ENCODE results near the gene PARPBP.
"Not testable (repeated sequence)": the region's sequence is repeated elsewhere in the genome, so short reads cannot be mapped to it uniquely, and the experiment has no call there.

- not testable (repeated sequence) for TF ChIP-seq EP300 (IDR thresholded peaks at IDR 0.05; ENCODE audit: borderline replicate concordance in 1 of 2, low read depth in 2 of 2, low read length in 2 of 2); CTCF (IDR thresholded peaks at IDR 0.05; ENCODE audit: control extremely low read depth in 1 of 3, insufficient read depth in 1 of 3, low read depth in 1 of 3, low read length in 3 of 3); EZH2 (IDR thresholded peaks at IDR 0.05; ENCODE audit: low read depth, low read length, severe bottlenecking)
Observed at GRCh38 chr12:102121328-102121727, 1.3 kb downstream of the PARPBP start.
